ENCODE measurements around the gene TMEM131L. TPM values are rescaled to one million over a fixed set of nuclear protein-coding genes. Genes with fewer than 3 reads are reported as not detected.
"Not testable (repeated sequence)": the region's sequence is repeated elsewhere in the genome, so short reads cannot be mapped to it uniquely, and the experiment has no call there.

The TMEM131L gene
- total and polyA plus RNA-seq, 4 donors = 4.9 to 41.3 (median 12.9) TPM

GRCh38 chr4:153506341-153507309, 40.5 kb downstream of the TMEM131L start (continued):
- TF ChIP-seq, protein P1, sequence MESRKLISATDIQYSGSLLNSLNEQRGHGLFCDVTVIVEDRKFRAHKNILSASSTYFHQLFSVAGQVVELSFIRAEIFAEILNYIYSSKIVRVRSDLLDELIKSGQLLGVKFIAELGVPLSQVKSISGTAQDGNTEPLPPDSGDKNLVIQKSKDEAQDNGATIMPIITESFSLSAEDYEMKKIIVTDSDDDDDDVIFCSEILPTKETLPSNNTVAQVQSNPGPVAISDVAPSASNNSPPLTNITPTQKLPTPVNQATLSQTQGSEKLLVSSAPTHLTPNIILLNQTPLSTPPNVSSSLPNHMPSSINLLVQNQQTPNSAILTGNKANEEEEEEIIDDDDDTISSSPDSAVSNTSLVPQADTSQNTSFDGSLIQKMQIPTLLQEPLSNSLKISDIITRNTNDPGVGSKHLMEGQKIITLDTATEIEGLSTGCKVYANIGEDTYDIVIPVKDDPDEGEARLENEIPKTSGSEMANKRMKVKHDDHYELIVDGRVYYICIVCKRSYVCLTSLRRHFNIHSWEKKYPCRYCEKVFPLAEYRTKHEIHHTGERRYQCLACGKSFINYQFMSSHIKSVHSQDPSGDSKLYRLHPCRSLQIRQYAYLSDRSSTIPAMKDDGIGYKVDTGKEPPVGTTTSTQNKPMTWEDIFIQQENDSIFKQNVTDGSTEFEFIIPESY (IDR thresholded peaks at IDR 0.05) = no peak

DNA sequence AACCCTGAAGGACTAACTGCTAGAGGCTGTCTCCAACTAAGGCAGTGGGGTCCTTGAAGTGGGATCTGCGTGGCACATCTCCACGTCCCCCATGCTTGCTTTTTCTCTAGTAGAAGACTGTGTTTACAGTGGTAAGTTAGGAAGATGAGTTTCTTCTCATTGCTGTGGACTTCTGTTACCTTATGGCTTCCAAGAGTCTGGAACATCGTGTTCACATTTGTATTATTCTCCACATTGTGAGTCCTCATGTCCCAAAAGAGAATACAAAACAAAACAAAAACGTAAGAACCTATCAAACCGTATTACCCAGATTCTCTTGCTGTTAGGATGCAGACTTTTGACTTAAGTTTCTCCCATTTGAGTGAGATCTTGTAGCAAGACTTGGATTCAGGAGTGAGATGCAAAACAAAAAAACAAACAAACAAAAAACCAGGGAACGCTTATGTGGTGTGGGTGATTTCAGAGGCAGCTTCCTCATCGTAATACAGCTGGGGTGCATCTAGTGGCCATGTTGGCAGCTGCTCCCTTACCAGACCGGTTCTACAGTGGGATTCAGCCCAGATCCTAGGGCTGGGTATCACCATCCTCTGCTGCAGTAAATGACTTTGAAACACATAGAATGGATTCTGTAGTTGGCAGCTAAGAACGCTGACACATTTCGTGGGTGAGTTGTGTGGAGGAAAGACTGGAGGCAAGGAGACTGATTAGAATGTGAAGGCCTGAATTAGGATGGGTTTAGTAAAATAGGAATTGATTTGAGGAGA, 41.3 kb downstream of the TMEM131L start:
- TF ChIP-seq RXRA (IDR thresholded peaks at IDR 0.05) = no peak
- TF ChIP-seq TAF1 (conservative IDR thresholded peaks at IDR 0.05) = no peak
- no peak for TF ChIP-seq RAD21 (IDR thresholded peaks at IDR 0.05)
- TF ChIP-seq JUND (IDR thresholded peaks at IDR 0.05) = no peak
- TF ChIP-seq, protein P2, sequence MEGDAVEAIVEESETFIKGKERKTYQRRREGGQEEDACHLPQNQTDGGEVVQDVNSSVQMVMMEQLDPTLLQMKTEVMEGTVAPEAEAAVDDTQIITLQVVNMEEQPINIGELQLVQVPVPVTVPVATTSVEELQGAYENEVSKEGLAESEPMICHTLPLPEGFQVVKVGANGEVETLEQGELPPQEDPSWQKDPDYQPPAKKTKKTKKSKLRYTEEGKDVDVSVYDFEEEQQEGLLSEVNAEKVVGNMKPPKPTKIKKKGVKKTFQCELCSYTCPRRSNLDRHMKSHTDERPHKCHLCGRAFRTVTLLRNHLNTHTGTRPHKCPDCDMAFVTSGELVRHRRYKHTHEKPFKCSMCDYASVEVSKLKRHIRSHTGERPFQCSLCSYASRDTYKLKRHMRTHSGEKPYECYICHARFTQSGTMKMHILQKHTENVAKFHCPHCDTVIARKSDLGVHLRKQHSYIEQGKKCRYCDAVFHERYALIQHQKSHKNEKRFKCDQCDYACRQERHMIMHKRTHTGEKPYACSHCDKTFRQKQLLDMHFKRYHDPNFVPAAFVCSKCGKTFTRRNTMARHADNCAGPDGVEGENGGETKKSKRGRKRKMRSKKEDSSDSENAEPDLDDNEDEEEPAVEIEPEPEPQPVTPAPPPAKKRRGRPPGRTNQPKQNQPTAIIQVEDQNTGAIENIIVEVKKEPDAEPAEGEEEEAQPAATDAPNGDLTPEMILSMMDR (IDR thresholded peaks at IDR 0.05; ENCODE audit: low read depth, low read length, missing input control) = no peak
- TF ChIP-seq EGR1 (IDR thresholded peaks at IDR 0.05; ENCODE audit: low read depth in 2 of 2) = no peak
- no peak for TF ChIP-seq HNF4A (conservative IDR thresholded peaks at IDR 0.05)
- TF ChIP-seq, protein P1 (IDR thresholded peaks at IDR 0.05) = no peak
- TF ChIP-seq, protein P3, sequence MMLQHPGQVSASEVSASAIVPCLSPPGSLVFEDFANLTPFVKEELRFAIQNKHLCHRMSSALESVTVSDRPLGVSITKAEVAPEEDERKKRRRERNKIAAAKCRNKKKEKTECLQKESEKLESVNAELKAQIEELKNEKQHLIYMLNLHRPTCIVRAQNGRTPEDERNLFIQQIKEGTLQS (IDR thresholded peaks at IDR 0.05) = no peak
- TF ChIP-seq NR2F2 (IDR thresholded peaks at IDR 0.05) = no peak
- H3K36me3 ChIP-seq (ENCODE audit: control insufficient read depth in 4 of 4, insufficient read depth in 3 of 4, low read depth in 1 of 4, low read length in 3 of 4) = no peaks in the 10 kb centered on the region
- no peak for DNase-seq (ENCODE audit: low spot score)
- H3K27ac ChIP-seq (ENCODE audit: low read depth in 1 of 2, low read length in 2 of 2) = no peak overlapping the region
- H3K9me3 ChIP-seq (ENCODE audit: control insufficient read depth in 4 of 4, low read length in 3 of 4) = no peaks in the 10 kb centered on the region
- no peak overlapping the region for H3K9ac ChIP-seq (ENCODE audit: low read depth in 1 of 2, low read length in 2 of 2)
- no peaks in the 10 kb centered on the region for H3K27me3 ChIP-seq (ENCODE audit: control insufficient read depth in 4 of 4, insufficient read depth in 4 of 4, low read length in 3 of 4)
- WGBS = 92% methylated on average over 10 of the region's 10 CpGs
- peaks cover 0 to 7% (median under 1%) of the 10 kb centered on the region in 4 donors for H3K4me1 ChIP-seq (ENCODE audit: control insufficient read depth in 4 of 4, insufficient read depth in 4 of 4, low read length in 3 of 4)
- H3K4me3 ChIP-seq (ENCODE audit: low read depth in 1 of 3, low read length in 3 of 3) = no peak overlapping the region

DNA sequence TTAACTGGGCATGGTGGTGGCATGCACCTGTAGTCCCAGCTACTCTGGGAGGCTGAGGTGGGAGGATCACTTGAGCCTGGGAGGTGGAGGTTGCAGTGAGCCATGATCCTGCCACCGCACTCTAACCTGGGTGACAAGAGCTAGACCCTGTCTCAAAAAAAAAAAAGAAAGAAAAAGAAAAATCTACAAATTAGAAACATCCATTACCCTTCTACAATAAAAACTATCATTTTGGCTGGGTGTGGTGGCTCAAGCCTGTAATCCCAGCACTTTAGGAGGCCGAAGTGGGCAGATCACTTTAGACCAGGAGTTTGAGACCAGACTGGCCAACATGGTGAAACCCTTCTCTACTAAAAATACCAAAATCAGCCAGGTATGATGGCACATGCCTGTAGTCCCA, 43.1 kb downstream of the TMEM131L start:
- not testable (repeated sequence) for DNase-seq (ENCODE audit: low spot score); H3K9ac ChIP-seq (ENCODE audit: low read depth in 1 of 2, low read length in 2 of 2); H3K27me3 ChIP-seq (ENCODE audit: control insufficient read depth in 4 of 4, insufficient read depth in 4 of 4, low read length in 3 of 4); H3K4me1 ChIP-seq (ENCODE audit: control insufficient read depth in 4 of 4, insufficient read depth in 4 of 4, low read length in 3 of 4); H3K27ac ChIP-seq (ENCODE audit: low read depth in 1 of 2, low read length in 2 of 2); H3K9me3 ChIP-seq (ENCODE audit: control insufficient read depth in 4 of 4, low read length in 3 of 4); H3K4me3 ChIP-seq (ENCODE audit: low read depth in 1 of 3, low read length in 3 of 3); H3K36me3 ChIP-seq (ENCODE audit: control insufficient read depth in 4 of 4, insufficient read depth in 3 of 4, low read depth in 1 of 4, low read length in 3 of 4)
- 98% methylated on average over 2 of the region's 2 CpGs for WGBS
